Activated gamma-delta T cell (primary cell): ENCODE results near the gene TIMP2.
"Not testable (repeated sequence)": the region's sequence is repeated elsewhere in the genome, so short reads cannot be mapped to it uniquely, and the experiment has no call there.

ENCODE experiments used
- DNase-seq: peaks from one replicate; lab custom pipeline; 2025; lab: John Stamatoyannopoulos, UW

The TIMP2 gene

DNA sequence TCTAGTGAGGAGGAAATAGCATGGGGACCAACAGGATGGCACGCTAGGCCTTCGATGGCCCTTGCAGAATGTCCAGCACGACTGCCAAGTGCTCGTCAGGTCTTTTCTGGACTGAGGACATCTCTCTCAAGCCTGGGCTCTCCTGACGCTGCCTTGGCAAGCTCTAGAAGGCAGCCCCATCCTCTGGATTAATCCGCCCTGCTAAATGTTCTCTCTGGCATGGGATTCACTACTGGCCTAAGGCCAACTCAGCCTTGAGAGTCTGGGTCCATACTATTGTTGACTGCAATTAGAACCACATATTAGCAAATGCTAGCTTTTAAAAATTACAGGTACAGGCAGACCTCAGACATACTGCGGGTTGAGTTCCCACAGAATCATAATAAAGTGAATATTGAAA is 19.6 kb downstream of the TIMP2 start:
- no peak for DNase-seq

DNA sequence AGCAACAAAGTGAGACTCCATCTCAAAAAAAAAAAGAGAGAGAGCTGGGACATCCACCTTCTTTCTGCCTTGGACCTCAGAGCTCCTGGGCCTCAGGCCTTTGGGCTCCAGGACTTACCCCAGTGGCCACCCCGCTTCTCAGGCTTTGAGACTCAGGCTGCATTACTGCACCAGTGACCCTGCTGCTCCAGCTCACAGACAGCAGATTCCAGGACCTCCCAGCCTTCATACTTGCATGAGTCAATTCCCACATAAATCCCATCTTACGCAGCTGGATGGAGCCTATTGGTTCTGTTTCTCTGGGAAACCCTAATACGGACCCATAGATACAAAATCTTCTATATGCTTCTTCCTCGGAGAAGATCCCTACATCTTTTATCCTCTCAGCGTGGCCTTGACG is 20.1 kb downstream of the TIMP2 start:
- DNase-seq, result no peak

- no peak for DNase-seq
Observed at GRCh38 chr17:78904371-78904770, 20.8 kb downstream of the TIMP2 start.

DNA sequence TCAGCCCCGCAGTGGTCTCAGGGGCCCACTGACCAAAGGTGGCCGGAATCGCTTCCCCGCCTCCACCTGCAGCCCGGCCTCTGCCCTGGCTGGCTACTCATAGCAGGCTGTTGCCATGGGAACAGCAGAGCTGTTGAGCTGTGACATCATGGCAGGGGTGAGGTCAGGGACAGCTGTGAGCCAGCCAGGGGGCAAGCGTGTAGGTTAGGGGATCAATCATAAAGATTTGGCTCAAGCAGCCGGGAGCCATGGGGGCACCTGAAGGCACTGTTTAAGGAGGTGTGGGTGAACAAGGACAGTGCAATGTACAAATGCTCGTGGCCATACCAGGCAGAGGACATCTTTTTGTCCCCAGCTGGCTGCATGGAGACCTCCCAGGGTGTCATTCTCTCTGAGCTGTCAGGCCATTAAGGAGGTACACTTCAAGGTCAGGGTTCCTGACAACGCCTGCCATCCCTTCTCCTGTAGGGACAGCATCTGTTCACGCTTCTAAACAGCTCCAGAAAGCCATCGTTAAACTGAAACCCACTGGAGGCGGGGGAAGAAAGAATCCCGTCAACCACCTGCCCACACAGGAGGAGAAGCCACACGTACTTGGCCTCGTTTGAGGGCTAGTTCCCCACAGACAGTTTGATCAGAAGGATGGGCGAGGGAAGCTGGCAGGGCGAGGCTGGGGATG is 21.9 kb downstream of the TIMP2 start, which contains the start of gene CEP295NL:
CEP295NL (minus strand) TSS at position 101 of the 679 bp plus-strand sequence. CDS start 1,373 bp downstream, outside the sequence.
- no peak for DNase-seq

- DNase-seq, result not testable (repeated sequence)
Observed at GRCh38 chr17:78902231-78902630, 23.0 kb downstream of the TIMP2 start.

DNA sequence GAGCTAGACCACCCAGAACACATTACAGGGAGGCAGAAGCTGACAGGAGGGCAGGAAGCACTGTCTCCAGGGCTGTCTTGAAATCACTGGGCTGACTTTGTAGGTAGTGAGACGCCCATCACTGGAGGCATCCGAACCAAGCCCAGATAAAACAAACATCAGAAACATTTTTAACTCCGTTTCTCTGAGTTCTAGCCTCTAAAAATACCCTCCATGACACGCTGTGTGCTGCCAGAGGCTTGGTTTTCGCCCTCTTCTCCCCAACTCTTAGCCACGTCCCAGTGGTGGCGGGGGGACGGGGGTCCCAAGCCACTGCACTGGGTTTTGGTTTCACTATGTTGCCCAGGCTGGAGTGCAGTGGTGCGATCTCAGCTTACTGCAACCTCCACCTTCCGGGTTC is 23.4 kb downstream of the TIMP2 start:
- DNase-seq, result no peak

DNA sequence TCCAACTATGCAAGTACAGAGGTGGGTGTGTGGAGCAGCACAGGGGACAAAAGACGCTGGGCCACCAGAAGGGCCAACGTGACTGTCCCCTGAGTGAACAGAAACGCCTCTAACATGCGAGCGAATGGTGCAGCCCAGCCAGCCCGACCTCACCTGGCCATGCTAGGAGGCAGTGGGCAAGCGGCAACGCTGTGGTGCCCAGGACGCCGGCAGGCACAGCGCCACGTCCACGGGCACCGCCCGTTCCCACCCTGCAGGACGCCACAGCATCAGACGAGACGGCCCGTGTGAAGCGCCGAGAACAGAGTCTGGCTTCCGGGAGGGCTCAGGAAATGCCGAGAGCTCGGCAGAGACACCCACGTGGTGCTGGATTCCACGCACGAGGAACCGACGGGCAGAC is 24.4 kb downstream of the TIMP2 start:
- DNase-seq, result no peak

DNA sequence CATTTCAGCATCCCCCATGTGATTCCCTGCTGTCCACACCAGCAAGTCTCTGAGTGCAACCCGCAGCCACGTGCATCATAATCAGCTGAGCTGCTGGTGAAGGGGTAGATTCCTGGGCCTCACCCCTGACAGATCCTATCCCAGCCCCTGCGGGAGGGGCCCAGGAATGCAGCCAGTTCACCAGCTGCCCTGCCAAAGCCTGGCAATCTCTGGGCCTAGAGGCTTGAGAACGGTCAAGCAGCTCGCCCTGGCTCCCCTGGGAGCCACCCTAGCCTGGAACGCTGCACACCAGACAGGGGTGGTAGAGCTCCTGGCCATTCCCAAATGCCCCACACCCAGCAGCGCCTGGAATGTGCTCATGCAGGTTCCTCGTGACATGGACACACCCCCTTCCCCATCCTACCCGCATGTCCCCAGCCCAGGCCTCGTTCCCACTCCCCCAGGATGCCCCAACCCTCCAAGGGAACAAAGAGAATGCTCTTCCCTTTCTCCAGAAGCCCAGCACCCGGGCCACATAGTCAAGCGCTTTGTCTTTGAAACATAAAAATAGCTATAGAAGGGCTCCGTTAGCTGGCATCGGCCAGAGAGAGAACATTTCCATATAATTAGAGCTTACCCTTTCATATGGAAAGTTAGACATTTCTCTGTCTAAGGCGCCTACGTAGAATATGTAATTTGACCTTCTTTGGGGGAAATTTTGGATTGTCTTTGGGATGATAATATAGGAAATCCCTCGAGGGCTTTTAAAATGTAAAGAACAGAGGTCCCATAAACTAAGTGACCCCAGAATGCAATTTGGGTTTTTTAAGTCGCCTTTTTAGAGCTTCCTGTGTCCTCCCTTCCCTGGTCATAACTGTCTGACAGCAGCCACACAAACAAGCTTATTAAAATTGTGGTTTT is 25.6 kb downstream of the TIMP2 start:
- DNase-seq, result no peak

DNA sequence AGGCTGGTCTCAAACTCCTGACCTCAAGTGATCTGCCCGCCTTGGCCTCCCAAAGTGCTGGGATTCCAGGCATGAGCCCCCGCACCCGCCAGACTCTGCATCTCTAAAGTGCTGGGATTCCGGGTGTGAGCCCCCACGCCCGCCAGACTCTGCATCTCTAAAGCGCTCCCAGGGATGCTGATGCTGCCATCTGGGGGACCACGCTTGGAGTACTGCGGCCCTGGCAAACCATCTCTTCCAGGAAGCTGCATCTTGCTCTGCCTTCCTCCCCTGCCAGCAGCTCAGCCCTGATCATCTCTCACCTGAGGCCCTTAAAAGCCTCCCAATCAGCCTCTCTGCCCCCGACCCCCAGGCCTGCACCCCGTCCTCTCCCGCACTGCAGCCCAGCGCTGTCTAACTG is 26.2 kb downstream of the TIMP2 start:
- no peak for DNase-seq

DNA sequence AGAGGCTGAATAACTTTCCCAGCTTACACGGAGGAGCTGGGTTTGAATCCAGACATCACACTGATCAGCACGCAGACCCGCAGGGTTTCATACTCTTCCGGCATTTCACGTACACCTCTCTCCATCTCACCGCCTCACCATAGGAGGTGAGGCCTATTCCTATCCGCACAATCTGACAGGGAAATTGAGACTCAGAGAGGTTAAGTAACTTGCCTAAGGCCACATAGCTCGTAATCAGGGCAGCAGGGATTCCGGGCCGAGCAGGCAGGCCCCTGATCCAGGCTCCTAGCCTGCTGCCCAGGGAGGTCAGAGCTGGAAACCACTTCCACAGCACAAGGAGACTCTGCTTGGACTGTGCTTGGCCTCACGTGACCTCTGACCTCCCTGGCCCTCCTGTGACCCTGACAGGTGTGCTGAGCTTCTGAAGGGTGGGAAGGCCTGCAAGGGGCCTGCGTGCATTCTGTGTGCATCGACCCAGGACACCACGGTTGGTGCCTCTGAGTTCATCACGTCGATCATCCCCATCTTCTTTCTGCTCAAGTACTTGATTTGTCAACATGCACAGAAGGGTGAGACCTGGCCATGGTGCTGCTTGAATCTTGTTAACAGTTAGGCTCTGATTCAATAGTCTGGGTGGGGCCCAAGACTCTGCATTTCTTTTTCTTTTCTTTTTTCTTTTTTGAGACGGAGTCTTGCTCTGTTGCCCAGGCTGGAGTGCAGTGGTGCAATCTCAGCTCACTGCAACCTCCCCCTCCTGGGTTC is 26.9 kb downstream of the TIMP2 start:
- DNase-seq, result no peak

GRCh38 chr17:78897664-78898047 is 27.5 kb downstream of the TIMP2 start:
- no peak for DNase-seq

DNA sequence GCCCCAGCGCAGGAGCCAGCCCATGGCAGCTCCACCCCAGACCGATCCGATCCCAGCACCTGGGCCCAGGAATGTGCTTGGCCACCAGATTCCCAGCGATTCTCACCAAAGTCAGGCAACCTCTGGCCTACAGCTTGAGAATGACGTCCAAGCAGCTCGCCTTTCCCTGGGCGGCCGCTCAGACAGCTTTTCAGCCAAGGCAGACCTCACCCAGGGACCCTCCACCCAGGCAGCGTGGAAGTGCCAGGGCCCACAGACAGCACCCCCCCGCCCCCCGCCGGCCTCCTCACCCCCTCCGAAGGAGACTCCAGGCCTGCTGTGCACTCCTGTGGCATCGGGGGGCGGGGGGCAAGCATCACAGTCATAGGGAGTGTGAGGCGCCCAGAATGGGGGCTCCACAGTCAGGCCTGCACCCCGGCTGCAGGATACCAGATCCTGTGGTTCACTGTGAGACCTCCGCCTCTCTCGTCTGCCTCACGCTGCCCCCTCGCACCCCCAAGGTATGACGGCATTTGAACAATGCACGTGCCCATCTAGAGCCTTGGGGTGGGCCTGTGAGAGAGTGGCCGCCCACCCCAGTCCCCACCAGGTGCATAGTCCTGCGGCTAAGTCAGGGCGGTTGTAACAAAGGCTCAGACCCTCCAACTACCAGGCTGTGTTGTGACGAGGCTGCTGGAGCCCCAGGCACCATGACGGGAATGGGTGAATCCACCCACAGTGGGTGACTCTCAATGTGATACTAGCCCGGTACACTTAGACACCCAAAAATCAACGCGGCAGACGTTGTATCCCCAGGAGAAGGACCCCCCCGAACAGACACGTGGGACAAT is 28.1 kb downstream of the TIMP2 start:
- DNase-seq, result no peak

DNA sequence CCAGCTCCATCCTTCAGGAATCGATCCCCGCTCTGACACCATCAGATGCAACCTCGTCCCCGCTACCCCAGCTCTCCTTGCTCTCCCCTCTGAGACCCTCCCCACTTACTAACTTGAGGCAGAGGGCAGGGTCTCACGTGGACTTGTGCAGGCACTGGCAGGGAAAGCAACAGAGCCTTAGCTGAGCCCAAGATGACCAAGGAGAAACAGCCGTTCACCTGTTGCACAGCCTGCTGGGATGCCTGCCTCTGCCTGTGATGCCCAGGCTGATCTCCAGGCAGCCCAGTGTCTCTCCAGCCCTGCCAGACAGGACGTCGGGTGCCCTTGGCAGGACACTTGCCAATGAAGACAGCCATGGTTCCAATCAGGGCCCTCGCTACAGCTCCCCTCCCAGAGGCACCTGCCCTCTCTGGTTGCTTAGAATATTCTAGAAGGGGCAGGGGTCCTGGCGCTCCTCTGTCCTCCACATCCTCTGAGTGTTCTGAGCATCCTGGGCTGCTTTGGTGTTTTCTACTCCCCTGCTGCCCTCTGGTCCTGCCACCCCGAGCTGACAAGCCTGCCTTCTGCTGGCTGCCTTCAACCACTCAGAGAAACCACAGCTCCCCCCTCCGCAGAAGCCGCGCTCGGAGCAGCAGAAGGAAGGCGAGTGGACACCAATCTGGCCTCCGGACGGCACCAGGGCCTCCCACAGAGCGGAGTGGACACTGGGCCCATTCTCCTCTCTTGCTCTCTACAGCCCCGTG is 28.9 kb downstream of the TIMP2 start:
- DNase-seq, result no peak

- no peak for DNase-seq
Observed at GRCh38 chr17:78895322-78895721, 29.9 kb downstream of the TIMP2 start.

- DNase-seq, result no peak
Observed at GRCh38 chr17:78893684-78894083, 31.5 kb downstream of the TIMP2 start.

GRCh38 chr17:78892936-78893379 is 32.2 kb downstream of the TIMP2 start:
- DNase-seq, result no peak

- DNase-seq, result no peak
Observed at GRCh38 chr17:78892520-78892919, 32.7 kb downstream of the TIMP2 start.

DNA sequence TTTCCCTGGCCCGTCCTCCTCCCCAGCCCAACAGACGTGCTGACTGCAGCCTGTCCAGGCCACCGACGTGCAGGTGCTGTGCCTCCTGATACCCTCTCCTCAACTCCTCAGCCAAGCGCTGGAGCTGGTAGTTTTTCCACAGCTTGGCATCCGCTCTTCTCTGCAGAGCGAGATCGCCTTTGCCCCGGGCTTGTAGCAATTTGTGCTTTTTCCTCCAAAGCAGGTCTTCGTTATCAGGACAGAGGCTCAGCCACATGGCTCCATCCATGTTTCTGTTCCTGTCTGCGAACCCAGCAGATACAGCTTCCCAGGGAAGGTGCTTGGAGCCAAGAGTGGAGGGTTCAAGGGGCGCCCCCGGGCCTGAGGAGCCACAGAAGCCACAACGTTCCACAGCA is 33.1 kb downstream of the TIMP2 start:
- DNase-seq, result no peak

DNA sequence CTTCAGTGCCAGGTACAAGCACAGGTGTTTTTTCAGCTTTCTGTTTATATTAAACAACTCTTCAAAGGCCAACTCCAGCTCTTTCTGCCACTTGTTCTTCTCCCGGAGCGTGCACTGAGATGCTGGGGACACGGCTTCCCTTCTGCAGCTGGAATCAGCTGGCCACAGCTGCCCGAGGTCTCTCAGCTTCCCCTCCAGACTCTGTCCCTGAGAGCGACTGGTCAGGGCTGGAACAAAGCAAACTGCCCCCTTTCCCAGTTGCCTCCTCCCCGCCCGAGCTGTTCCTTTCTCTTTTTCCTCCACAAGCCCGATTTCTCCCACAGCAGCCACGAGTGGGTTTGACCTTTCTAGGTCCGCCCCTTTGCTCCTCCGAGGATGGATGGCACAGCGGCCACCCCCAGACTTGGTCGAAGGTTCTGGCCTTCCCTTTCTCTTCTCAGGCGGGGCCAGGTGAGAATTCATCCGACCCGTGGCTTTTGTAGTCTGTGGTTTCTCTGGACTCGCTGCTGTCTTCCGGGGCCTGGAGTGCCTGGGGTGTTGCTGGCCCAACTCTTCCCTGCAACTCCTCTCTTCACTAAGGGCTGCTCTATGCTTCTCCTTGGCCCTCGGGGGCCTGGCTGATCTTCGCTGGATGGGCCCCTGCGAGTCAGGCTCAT is 33.7 kb downstream of the TIMP2 start:
- no peak for DNase-seq

- no peak for DNase-seq
Observed at GRCh38 chr17:78890498-78890897, 34.7 kb downstream of the TIMP2 start.
